MM.1S (cell line): ENCODE data around the gene CHST15.

ENCODE experiments used
- CTCF ChIP-seq: fragments of 300-600 bp; sonication (generic); IDR thresholded peaks from 2 replicates; pipeline ENCODE4 v1.5.1; 2016; ENCODE audit warnings: antibody characterized with exemption, low read length, mixed read lengths
- EZH2phosphoT487 ChIP-seq: fragments of 300-600 bp; sonication (generic); IDR thresholded peaks from 2 replicates; pipeline ENCODE4 v1.6.1; 2018; ENCODE audit warnings: antibody characterized with exemption, low read length

GRCh38 chr10:124081547-124082140 is 11.8 kb downstream of the CHST15 start:
- no peak for TF ChIP-seq CTCF
- no peak for TF ChIP-seq EZH2phosphoT487
